Effector CD8-positive, alpha-beta T cell (primary cell): ENCODE results near the gene C1RL.
"Not testable (repeated sequence)": the region's sequence is repeated elsewhere in the genome, so short reads cannot be mapped to it uniquely, and the experiment has no call there.

Experiments
- DNase-seq: peaks from one replicate; lab custom pipeline; 2025; lab: John Stamatoyannopoulos, UW

Gene C1RL

DNA sequence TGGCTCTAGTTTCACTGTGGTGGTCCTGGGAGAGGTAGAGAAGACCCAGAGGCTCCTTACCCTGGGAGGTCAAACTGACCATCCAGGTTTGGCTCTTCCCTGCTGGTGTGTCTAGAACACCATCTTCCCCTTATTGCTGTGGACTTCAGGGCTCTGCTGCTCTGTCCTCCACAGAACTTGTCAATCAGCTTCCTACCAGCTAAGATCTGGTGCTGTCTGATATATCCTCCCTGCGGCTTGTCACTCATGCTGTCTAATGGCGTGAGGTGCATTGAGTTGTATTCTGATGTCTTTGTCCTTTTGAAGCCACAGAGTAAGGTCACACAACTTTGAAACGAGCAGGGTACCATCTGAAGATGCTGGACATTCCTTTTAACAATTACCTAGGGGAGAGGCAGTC is 7.2 kb upstream of the C1RL start:
- no peak for DNase-seq

DNA sequence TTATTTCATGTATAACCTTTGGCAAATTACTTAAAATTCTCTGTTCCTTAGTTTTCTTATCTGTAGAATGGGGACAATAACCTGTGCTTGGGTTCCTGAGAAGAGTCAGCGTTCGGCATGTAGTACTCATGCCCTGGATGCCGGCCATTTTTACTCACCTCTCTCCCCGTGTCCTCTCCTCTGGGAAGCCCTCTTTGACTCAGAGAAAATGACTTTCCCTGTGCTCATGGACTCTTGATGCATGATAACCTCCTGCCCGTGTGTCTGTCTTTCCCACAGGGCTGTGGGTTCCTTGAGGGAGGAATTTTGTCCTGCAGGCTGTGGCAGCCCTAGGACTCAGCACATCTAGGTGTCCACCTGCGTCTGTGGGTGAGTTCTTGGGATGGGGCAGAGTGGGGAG is 5.8 kb upstream of the C1RL start:
- DNase-seq: no peak

DNA sequence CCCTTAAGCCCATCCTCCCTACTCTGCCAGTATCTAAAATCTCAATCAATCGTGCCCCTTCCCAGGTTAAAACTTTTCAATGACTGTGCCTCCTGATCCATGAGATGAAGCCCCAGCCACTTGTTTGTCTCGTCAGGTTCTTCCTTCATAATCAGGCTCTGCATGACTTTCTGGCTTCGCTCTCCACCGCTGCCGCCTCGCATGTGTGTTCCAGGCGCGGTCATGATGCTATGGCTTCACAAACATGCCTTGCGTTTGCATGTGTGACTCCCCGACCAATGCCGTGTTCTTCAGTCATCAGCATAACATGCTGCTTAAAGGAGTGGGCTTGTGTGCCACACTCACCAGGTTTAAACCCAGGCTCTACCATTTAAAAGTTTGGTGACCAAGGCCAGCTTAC is 5.0 kb upstream of the C1RL start:
- DNase-seq: no peak

DNA sequence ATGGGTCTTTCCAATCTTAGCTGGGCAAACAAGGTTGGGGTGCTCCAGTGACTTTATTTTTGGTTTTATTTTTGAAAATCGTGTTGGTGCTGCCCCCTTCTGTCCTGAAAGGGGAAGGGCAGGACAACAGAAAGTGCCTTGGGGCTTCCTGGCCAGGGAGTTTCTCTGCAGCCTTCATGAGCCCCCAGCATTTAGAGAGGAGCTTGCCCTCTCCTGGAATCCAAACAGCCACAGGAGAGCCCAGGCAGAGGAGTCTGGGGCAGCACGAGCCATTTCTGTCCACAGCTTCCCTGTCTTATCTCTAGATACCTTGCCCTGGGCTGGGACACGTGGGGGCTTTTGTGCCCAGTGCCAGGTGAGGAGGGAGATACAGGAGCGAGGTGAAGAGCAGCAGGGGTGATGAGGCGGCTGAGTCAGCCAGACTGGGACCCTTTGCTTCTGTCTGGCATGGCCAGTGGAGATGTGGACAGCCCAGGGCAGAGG is 4.4 kb upstream of the C1RL start:
- DNase-seq: peak; percentile 28

DNA sequence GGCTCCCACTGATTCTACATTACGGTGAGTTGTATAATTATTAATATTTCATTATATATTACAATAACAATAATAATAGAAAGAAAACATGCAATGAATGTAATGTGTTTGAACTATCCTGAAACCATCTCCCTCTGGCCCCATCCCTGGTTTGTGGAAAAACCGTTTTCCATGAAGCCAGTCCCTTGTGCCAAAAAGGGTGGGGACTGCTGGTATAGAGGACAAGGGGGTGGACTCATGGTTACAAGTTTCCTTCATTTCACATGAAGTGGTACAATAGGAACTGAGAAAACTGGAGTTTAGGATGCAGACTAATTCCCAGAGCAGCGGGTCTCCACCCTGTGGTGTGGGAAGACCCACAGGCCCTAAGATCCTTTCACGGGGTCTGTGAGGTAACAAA is 3.0 kb upstream of the C1RL start:
- no peak for DNase-seq

DNA sequence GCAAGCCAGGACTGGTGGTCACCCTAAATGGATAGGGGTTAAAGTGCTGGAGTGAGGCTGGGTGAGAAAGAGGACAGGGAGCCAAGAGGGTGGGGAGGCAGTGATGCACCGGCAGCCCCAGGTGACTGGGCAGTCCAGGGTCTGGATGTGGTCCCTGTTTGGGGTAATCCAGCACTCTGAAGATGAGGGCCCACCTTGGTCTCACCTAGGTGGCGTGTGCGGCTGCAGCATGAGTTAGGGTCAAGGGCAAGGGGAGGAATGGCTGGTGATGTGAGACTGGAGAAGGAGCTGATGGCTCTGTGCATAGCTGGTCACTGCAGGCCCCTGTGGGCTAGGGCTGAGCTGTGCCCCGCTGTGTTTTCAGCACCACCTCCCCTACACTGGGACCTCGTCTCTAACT is 1.6 kb upstream of the C1RL start:
- DNase-seq: no peak

DNA sequence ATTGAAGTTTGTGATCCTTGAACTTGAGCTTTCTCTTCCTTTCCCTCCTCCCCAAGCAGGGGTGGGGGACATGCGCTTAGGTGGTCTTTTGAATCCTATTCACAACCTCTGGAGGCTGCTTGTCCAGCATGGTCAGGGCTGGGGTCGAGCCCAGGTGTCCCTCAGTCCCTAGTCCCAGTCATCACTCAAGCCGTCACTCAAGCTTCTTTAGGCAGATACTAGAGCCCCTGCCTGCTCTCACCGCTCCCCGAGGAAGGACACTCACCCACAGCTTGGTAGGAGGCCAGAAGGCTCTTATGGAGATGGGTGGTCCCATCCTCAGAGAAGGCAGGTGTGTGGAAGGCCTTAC is 532 bp upstream of the C1RL start:
- DNase-seq: no peak

DNA sequence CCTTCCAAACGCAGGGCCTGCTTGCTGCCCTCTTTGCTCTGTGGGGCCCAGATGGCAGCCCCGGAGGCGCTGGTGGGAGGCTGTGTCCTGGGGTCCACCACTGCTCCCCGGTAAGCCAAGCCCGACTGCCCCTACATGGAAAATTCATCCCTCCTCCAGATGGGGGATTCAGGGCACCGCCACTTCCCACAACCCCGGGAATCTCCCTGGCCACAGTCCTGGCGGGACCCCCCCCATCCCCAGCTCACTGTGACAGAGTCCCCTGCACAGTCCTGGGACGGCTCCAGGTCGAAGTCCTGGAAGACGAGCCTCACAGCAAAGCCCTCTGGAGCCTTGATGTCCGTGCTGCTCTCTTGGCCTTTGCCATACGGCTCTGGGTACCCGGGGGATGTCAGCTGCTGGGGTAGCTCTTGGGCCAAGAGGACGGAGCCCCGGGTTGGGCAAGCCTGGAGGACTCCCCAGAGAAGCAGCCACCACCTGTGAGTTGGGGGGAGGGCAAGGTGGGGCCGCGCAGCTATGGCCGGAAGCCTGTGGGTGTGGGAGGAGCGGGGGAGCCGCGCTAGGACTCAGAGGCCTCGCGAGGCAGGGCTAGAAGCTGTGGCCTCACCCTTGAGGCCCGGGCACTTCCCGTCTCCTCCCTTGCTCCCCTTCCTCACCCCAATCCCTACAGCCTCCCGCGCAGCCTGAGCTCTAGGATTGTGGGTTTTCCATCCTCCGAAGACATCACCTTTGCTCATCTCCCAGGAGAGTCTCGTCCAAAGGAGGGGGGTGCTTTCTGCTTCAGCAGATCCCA is 815 bp downstream of the C1RL start:
- peak; percentile 43 for DNase-seq

DNA sequence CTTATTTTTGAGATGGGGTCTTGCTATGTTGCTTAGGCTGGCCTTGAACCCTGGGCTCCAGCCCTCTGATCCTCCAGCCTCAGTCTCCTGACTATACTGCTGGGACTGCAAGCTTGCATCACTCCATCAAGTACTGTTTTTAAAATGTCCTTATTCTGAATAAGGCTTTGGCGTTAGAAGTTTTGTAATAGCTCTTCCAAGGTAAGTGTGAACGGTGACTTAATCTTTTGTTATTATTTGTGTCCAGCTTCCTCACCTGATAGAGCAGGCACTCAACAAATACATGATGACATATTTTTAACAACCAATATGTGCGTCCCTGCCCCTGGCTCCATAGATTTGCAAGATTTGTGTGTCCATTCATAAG is 1.4 kb downstream of the C1RL start:
- no peak for DNase-seq

DNA sequence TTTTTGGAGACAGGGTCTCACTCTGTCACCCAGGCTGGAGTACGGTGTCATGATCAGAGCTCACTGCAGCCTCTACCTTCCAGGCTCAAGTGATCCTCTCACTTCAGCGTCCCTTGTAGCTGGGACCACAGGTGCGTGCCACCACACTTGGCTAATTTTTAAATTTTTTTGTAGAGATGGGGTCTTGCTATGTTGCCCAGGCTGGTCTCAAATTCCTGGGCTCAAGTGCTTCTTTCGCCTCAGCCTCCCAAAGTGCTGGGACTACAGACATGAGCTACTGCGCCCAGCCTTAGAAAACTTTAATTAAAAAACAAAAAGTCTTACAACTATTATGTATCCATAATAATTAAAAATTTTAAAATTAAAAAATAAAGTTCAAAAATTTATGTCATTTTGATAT is 1.8 kb downstream of the C1RL start:
- DNase-seq: not testable (repeated sequence)

DNA sequence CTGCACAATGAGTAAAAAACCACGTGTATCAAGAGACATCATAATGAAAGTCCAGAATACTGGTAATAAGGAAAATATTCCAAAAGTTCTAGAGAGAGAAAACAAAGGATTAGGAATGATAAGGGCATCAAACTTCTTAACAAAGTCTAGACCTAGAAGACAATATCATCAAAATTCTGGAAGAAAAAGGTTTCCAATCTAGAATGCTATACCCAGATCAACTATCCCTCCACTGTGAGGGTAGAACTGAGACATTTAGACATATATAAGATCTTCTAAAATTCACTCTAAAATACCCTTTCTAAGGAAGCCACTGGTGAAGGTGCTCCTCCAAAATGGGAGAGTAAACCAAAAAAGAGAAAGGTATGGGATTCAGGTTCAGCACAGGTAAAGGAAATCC is 2.9 kb downstream of the C1RL start:
- no peak for DNase-seq

DNA sequence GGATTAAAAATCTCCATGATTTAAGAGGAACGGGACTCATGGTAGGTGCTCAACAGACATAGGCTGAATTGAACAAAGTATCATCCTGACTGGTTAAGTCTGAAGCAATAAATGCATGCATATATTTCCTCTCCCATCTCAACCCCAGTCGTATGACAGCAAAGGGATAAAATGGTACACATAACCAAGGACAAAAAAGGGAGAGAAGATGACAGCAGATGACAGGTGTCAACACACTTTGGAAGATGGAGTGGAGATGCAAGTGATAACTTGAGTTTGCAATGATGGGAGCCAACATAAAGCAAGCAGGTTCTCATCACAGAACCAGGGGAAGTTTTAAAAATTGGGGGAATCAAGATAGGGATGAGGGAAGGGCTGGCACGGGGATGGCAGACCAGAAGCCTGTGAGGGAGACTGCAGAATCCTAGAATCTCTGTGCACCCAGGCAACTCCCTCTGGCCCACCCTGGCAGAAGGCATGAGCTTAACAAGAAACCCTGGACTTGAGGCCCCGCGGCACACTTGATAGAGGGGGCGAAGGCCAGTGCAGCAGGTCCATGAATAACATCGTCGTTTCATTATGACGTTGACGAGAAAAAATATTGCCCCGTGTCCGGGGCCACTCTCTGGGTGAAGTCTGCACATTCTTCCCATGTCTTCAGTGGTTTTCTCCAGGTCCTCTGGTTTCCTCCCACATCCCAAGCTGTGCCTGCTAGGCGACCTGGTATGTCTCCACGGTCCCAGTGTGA is 5.0 kb downstream of the C1RL start:
- DNase-seq: no peak

DNA sequence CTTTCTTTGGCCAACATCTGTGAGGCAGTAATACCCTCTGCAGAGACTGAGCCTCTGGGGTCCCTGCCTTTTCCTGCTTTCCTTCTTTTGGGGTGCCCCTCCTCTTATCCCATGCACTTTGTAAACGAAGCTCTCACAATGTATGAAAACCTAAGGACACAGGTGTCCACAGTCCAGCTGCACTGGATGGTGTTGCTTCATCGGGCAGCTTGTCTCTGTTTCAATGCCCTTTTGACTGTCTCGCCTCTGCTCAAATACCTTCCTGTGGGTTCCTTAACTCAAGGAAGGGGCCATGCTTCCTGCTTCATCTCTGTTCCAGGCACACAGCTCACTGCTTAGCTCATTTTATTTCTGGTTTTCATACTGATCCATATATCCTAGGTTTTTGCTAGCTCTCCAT is 6.4 kb downstream of the C1RL start:
- DNase-seq: no peak

DNA sequence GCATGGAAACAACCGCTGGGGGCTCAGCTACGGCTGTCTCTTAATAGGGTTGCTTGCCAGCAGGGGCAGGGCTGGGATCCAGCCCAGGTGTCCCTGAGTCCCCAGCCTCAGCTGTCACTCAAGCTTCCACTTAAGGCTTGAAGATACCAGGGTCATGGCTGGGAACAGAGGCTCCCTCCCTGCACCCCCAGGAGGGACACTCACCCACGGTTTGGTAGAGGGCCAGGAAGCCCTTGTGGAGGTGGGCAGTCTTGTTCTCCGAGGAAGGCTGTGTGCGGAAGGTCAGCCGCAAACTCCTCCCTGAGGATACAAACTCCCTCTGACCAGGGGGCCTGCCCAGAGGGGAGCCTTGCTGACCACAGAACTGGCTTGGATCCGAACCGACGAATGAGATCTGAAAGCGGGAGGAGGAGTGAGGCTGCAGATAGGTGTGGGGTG is 7.3 kb downstream of the C1RL start:
- no peak for DNase-seq

DNA sequence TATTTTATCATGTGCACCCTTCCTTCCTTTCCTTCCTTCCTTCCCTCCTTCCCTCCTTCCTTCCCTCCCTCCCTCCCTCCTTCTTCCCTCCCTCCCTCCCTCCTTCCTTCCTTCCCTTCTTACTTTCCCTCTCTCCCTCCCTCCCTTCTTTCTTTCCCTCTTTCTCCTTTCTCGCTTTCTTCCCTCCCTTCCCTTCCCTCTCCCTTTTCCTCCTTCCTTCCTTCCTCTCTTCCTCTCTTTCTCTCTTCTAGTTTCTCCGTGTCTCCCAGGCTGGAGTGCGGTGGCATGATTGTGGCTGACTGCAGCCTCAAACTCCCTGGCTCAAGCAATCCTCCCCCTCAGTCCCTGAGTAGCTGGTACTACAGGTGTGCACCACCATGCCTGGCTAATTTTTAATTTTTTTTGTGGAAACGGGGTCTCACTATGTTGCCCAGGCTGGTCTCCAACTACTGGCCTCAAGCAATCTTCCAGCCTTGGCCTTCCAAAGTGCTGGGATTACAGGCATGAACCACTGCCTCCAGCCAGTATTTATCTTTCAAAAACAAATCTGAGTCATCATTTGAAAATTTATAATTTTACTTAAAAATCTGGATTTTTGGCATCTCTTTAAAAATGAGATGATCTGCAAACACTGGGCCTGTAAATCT is 7.8 kb downstream of the C1RL start:
- no peak for DNase-seq

DNA sequence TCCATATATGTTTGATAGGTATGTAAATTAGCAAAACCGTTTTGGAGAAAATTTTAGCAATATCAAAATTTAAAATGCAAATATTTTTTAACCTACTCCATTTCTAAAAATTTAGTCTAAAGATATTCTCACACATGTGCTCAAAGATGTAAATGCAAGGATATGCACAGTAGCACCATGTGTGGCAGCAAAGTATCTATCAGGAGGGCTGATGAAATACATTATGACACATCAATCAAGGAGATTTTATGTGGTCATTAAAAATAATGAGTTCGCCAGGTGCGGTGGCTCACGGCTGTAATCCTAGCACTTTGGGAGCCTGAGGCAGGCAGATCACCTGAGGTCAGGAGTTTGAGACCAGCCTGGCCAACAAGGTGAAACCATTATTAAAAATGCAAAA is 8.8 kb downstream of the C1RL start:
- no peak for DNase-seq

DNA sequence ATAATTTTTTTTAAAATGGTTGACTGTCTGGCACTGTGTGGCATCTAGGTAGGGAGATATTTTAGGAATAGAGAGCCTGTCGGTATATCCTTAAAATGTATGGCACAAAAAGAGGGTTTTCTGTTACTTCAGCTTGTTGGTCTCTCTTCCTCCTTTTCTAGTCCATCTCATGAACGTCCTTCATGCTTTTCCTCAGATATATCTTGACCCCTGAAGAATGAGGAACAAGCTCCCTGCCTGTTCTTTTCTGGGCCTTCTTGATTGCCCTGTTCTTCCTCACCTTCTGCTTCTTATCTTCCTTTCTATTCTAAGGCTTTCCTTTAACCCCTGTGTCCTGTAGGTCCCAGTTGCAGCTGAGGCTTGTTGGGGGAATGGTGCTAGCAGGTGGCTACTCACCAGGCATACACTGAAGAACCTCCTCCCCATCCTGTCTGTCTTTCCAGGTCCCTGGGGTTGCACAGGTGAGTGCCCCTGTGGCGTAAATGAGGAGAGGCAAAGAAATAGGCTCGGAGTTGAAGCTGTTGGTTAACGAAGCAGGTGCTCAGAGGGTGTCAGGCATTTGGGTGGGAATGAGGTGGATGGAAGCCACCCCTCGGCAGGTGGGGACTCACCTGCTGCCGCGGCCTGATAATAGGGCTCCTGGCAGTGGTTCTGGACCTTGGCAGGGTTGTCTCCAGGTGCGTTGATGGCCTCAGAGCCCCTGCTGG is 9.6 kb downstream of the C1RL start:
- DNase-seq: no peak

DNA sequence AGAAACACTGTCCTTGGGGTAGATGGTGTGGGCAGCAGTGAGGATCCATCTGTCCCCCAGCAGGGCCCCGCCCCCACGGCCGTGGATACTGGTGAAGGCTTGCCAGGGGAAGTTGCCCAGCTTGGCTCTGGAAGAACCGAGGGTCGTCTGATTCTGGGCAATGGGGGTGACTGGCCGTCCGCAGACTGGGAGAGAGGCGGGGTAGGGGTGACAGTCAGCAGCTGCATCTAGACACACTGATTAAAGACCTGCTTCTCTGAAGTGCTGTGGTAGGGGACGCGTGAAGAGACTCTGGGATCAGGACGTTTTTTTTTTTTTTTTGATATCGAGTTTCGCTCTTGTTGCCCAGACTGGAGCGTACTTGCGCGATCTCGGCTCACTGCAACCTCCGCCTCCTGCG is 12.0 kb downstream of the C1RL start:
- no peak for DNase-seq

DNA sequence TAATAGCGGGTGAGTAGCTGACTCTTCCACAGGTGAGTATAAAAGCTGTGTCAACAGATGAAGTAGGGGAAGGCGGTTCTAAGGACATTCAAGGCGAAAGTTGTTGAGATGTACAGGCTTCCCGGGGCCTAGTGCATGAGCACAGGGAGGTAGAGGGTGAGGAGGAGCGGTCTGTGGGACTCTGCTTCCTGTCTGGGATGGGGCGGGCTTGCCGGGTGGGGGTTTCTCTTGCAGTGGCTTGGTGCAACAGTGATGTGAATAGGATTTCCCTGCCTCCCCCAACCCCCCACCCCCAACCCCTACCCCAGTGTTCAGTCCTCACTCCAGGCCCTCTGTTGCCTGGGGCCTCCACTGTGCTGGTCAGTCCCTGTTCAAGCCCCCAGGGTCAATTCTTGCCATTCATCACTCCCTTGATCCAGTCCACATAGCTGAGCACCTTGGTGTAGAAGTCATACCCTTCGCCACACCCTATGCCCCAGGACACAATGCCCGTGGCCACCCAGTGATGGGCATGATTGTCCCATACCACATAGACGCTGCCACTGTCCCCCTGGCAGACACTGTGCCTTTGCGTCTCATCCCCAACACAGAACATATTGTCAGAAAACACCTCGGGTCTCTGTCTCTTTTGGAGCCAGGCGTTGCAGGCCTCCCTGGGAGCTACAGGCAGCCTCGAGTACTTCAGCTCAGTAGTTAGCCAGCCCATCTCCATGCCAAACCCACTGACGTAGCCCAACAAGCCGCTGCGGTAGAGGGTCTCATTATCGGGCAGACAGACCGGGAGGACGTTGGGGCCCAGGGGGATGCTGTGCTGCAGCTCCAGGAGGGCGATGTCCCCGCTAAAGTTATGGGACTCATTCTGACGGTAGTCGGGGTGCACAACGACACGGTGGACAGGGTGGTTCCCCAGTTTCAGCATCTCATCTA is 12.7 kb downstream of the C1RL start:
- no peak for DNase-seq

DNA sequence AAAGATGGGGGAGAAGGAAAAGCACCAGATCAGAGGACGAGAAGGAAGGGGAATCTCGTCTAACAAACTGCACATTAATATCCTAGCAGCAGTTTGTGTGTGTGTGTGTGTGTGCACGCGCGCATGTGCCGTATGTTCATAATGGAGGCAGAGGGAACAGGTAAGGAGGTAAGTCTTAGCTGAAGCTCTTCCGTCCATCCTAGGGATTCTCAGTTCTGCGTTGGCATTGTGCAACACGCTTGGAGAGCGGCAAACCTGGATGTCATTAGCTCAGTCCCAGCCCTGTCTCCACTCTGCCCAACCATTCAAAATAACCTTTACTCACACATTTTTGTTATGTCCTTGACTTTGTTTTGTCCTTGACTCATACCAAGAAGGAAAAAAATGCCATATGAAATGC is 15.1 kb downstream of the C1RL start:
- DNase-seq: no peak

DNA sequence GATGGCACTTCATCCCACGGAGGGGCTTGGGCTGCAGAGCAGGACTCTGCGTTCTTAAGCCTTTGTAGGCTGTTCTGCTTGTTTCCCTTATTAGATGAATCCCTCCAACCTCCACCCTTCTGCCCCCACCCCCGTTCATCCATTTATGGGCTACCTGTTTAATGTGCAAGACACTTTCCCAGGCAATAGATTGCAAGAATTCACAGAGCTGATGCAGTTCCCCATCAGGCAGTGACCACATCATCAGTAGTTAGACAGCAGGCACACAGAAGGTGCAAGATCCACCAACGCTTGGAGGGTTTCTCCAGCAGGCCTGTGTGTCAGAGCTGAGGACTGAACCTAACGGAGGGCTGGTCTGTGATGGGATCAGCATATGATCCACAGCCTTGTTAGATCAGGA is 15.5 kb downstream of the C1RL start:
- DNase-seq: no peak
